ENCODE measurements around the gene AFAP1L1.

AFAP1L1 gene

DNA sequence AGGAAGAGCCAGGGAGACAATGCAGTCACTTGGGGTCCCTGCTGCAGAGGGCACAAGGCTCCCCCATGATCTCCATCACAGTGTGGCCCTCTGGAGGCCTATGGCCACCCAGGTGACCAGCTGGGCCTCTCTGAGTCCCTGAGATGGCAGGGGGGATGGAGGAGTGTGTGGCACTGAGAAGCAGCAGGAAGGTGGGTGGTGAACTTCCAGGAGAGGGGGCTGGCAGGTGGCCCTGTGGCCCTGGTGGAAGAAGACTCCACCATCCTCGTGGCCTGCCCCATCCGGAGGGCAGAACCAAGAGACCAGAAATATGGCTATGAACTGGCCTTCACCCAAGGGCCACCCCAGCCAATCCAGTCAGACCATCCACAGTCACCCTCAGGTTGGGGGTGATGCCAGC, 31.7 kb upstream of the AFAP1L1 start:
- no peak overlapping the region for H3K4me3 ChIP-seq (ENCODE audit: low read length)
- no peak overlapping the region for H2AFZ ChIP-seq (ENCODE audit: low read length)
- H3K36me3 ChIP-seq (replicated peaks; ENCODE audit: insufficient read depth, low read length) = no peaks in the 10 kb centered on the region
- H3F3A ChIP-seq (ENCODE audit: insufficient read depth, low read length) = no peaks in the 10 kb centered on the region
- H3K27ac ChIP-seq (ENCODE audit: low read length) = no peak overlapping the region
- no peaks in the 10 kb centered on the region for H3K9me2 ChIP-seq (replicated peaks; ENCODE audit: insufficient read depth, low read length)
- DNase-seq = no peak
- TF ChIP-seq, protein P1, sequence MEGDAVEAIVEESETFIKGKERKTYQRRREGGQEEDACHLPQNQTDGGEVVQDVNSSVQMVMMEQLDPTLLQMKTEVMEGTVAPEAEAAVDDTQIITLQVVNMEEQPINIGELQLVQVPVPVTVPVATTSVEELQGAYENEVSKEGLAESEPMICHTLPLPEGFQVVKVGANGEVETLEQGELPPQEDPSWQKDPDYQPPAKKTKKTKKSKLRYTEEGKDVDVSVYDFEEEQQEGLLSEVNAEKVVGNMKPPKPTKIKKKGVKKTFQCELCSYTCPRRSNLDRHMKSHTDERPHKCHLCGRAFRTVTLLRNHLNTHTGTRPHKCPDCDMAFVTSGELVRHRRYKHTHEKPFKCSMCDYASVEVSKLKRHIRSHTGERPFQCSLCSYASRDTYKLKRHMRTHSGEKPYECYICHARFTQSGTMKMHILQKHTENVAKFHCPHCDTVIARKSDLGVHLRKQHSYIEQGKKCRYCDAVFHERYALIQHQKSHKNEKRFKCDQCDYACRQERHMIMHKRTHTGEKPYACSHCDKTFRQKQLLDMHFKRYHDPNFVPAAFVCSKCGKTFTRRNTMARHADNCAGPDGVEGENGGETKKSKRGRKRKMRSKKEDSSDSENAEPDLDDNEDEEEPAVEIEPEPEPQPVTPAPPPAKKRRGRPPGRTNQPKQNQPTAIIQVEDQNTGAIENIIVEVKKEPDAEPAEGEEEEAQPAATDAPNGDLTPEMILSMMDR (IDR thresholded peaks at IDR 0.05; ENCODE audit: low read length) = no peak
- no peak for TF ChIP-seq EZH2phosphoT487 (IDR thresholded peaks at IDR 0.05; ENCODE audit: low read length)
- no peak for TF ChIP-seq EZH2 (optimal IDR thresholded peaks at IDR 0.05; ENCODE audit: low read depth, low read length)
- H3K4me1 ChIP-seq (ENCODE audit: low read length) = no peaks in the 10 kb centered on the region
- no peak overlapping the region for H3K9ac ChIP-seq (ENCODE audit: low read length)
- no peak overlapping the region for H3K4me2 ChIP-seq (ENCODE audit: low read depth, low read length)
- no peaks in the 10 kb centered on the region for H3K79me2 ChIP-seq (ENCODE audit: low read length)
- H4K20me1 ChIP-seq (ENCODE audit: insufficient read depth, low read length) = no peaks in the 10 kb centered on the region
- H3K27me3 ChIP-seq (replicated peaks; ENCODE audit: insufficient read depth, low read length) = no peaks in the 10 kb centered on the region
- H3K9me3 ChIP-seq (replicated peaks; ENCODE audit: insufficient read depth, low read length) = no peaks in the 10 kb centered on the region

- no peak for TF ChIP-seq EZH2 (optimal IDR thresholded peaks at IDR 0.05; ENCODE audit: low read depth, low read length)
- TF ChIP-seq EZH2phosphoT487 (IDR thresholded peaks at IDR 0.05; ENCODE audit: low read length) = no peak
- TF ChIP-seq, protein P1 (IDR thresholded peaks at IDR 0.05; ENCODE audit: low read length) = no peak
- Histone ChIP-seq H3K4me2 (ENCODE audit: low read depth, low read length) (no peak overlapping the region), H3K4me1 (ENCODE audit: low read length) (no peaks in the 10 kb centered on the region), H3K9me3 (replicated peaks; ENCODE audit: insufficient read depth, low read length) (no peaks in the 10 kb centered on the region), H3K36me3 (replicated peaks; ENCODE audit: insufficient read depth, low read length) (no peaks in the 10 kb centered on the region), H3K4me3 (ENCODE audit: low read length) (no peak overlapping the region), H3K79me2 (ENCODE audit: low read length) (no peaks in the 10 kb centered on the region), H3K27ac (ENCODE audit: low read length) (no peak overlapping the region), H2AFZ (ENCODE audit: low read length) (no peak overlapping the region), H3K27me3 (replicated peaks; ENCODE audit: insufficient read depth, low read length) (no peaks in the 10 kb centered on the region), H3F3A (ENCODE audit: insufficient read depth, low read length) (no peaks in the 10 kb centered on the region), H3K9ac (ENCODE audit: low read length) (no peak overlapping the region), H3K9me2 (replicated peaks; ENCODE audit: insufficient read depth, low read length) (no peaks in the 10 kb centered on the region), H4K20me1 (ENCODE audit: insufficient read depth, low read length) (no peaks in the 10 kb centered on the region)
- DNase-seq = no peak
These were observed 31.2 kb upstream of the AFAP1L1 start for GRCh38 chr5:149240354-149240998.

DNA sequence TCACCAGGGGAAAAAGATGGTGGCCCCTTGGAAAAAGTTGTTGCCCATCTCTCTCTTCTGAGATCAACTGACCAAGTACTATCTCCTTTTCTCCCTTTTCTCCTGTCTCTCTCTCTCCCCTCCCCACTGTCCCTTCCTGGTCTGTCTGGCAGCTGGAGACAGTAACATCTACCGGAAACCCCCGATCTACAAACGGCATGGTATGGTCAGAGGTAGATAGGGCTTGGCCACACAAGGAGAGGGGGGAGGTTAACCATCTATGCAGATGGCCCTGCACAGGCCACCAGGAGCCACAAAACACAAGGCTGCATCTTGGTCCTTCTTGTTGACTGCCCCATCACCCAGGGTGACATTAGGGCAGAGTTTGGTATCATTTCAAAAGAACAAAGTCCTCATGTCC, 29.3 kb upstream of the AFAP1L1 start:
- DNase-seq = no peak
- no peak overlapping the region for H3K4me3 ChIP-seq (ENCODE audit: low read length)
- H3K36me3 ChIP-seq (replicated peaks; ENCODE audit: insufficient read depth, low read length) = no peaks in the 10 kb centered on the region
- H3F3A ChIP-seq (ENCODE audit: insufficient read depth, low read length) = no peaks in the 10 kb centered on the region
- H3K79me2 ChIP-seq (ENCODE audit: low read length) = no peaks in the 10 kb centered on the region
- no peaks in the 10 kb centered on the region for H3K27me3 ChIP-seq (replicated peaks; ENCODE audit: insufficient read depth, low read length)
- no peaks in the 10 kb centered on the region for H3K4me1 ChIP-seq (ENCODE audit: low read length)
- H3K9me3 ChIP-seq (replicated peaks; ENCODE audit: insufficient read depth, low read length) = no peaks in the 10 kb centered on the region
- no peak overlapping the region for H3K9ac ChIP-seq (ENCODE audit: low read length)
- no peaks in the 10 kb centered on the region for H3K9me2 ChIP-seq (replicated peaks; ENCODE audit: insufficient read depth, low read length)
- H3K27ac ChIP-seq (ENCODE audit: low read length) = no peak overlapping the region
- H2AFZ ChIP-seq (ENCODE audit: low read length) = no peak overlapping the region
- H3K4me2 ChIP-seq (ENCODE audit: low read depth, low read length) = no peak overlapping the region
- H4K20me1 ChIP-seq (ENCODE audit: insufficient read depth, low read length) = no peaks in the 10 kb centered on the region
- no peak for TF ChIP-seq EZH2phosphoT487 (IDR thresholded peaks at IDR 0.05; ENCODE audit: low read length)
- TF ChIP-seq, protein P1 (IDR thresholded peaks at IDR 0.05; ENCODE audit: low read length) = no peak
- no peak for TF ChIP-seq EZH2 (optimal IDR thresholded peaks at IDR 0.05; ENCODE audit: low read depth, low read length)
